Cardiac septum (tissue), 1 donor: ENCODE data around the gene TMEM63C. TPM values are rescaled to one million over a fixed set of nuclear protein-coding genes. Genes with fewer than 3 reads are reported as not detected.

Experiments used
- DNase-seq: peaks from one replicate; pipeline ENCODE4 v3.0.0-alpha.2; 2020; ENCODE audit warnings: low spot score
- intact Hi-C: fragments of 100-400 bp; cut with DNase I; formaldehyde crosslinking; loops from one replicate; pipeline ENCODE4 v1.14.0; 2022
- microRNA-seq: library from miRNA; unstranded; fragments of <30 nt; microRNA quantifications from one replicate; pipeline ENCODE4 v1.2.0, GENCODE V29; 2020
- total RNA-seq: library from RNA; stranded (reverse); fragmentation: NEBNext Ultra II Directional; extraction: Animal tissue kit (Norgen Biotek cat#: 25700); gene quantifications from one replicate; pipeline ENCODE4 v1.2.1, GENCODE V29; 2021
- donor health status: DM: no; HTN: no; CAD: no.

TMEM63C gene
- total RNA-seq, 1 donor from 2014 or later, result 0.46 TPM

GRCh38 chr14:77290705-77291104 lies 109.1 kb downstream of the TMEM63C start:
- intact Hi-C loops, result no loop called here
- no peak for DNase-seq

GRCh38 chr14:77296155-77296554 lies 114.6 kb downstream of the TMEM63C start:
- DNase-seq, result no peak
- intact Hi-C loops, result no loop called here

GRCh38 chr14:77296906-77297305 lies 115.3 kb downstream of the TMEM63C start:
- intact Hi-C loops, result no loop called here
- DNase-seq, result no peak

GRCh38 chr14:77299771-77300170 lies 118.2 kb downstream of the TMEM63C start:
- DNase-seq, result no peak
- intact Hi-C loops, result loop anchor here (10.0 kb wide), 1 partner anchor 245 kb away; no protein-coding TSS in a partner anchor

- DNase-seq, result no peak
These were observed 119.5 kb downstream of the TMEM63C start for GRCh38 chr14:77301103-77301502.

GRCh38 chr14:77302926-77303325 lies 121.3 kb downstream of the TMEM63C start:
- DNase-seq, result no peak
- intact Hi-C loops, result loop anchor here (10.0 kb wide), 1 partner anchor 242 kb away; no protein-coding TSS in a partner anchor

More at GRCh38 chr14:77301103-77301502, 119.5 kb downstream of the TMEM63C start:
- intact Hi-C loops, result loop anchor here (10.0 kb wide), 1 partner anchor 244 kb away; no protein-coding TSS in a partner anchor

- intact Hi-C loops, result loop anchor here (10.0 kb wide), 1 partner anchor 241 kb away; no protein-coding TSS in a partner anchor
- no peak for DNase-seq
These were observed 122.0 kb downstream of the TMEM63C start for GRCh38 chr14:77303417-77304156.

- DNase-seq, result no peak
- intact Hi-C loops, result loop anchor here (10.0 kb wide), 1 partner anchor 239 kb away; no protein-coding TSS in a partner anchor
These were observed 124.1 kb downstream of the TMEM63C start for GRCh38 chr14:77305696-77306095.

GRCh38 chr14:77306416-77306815 lies 124.8 kb downstream of the TMEM63C start:
- no peak for DNase-seq
- intact Hi-C loops, result loop anchor here (10.0 kb wide), 1 partner anchor 238 kb away; no protein-coding TSS in a partner anchor

- no peak for DNase-seq
- intact Hi-C loops, result loop anchor here (10.0 kb wide), 1 partner anchor 238 kb away; no protein-coding TSS in a partner anchor
These were observed 125.4 kb downstream of the TMEM63C start for GRCh38 chr14:77306851-77307496.

Small RNAs within 50 kb of the gene (microRNA-seq; reads per million reads assigned to microRNA genes)
- not detected for gene MIR1260A

Other genes with a start within 250 kb of the TMEM63C start
- 46.0 TPM for gene IRF2BPL, start 153.1 kb upstream of the TMEM63C start, total RNA-seq
- 45.9 TPM for gene CIPC, start 83.5 kb upstream of the TMEM63C start, total RNA-seq
- not detected for gene ZDHHC22, start 40.0 kb upstream of the TMEM63C start, total RNA-seq
- not detected for gene NGB, start 89.4 kb downstream of the TMEM63C start, total RNA-seq
- 19.9 TPM for gene POMT2, start 139.1 kb downstream of the TMEM63C start, total RNA-seq
- gene GSTZ1, start 139.2 kb downstream of the TMEM63C start, total RNA-seq, result 10.9 TPM
- 5.6 TPM for gene TMED8, start 195.3 kb downstream of the TMEM63C start, total RNA-seq
- 0.11 TPM for gene SAMD15, start 195.6 kb downstream of the TMEM63C start, total RNA-seq
- not detected for gene NOXRED1, start 241.7 kb downstream of the TMEM63C start, total RNA-seq